Measurements from ENCODE around the gene NCOA1.
"Not testable (repeated sequence)": the region's sequence is repeated elsewhere in the genome, so short reads cannot be mapped to it uniquely, and the experiment has no call there.

Gene NCOA1

DNA sequence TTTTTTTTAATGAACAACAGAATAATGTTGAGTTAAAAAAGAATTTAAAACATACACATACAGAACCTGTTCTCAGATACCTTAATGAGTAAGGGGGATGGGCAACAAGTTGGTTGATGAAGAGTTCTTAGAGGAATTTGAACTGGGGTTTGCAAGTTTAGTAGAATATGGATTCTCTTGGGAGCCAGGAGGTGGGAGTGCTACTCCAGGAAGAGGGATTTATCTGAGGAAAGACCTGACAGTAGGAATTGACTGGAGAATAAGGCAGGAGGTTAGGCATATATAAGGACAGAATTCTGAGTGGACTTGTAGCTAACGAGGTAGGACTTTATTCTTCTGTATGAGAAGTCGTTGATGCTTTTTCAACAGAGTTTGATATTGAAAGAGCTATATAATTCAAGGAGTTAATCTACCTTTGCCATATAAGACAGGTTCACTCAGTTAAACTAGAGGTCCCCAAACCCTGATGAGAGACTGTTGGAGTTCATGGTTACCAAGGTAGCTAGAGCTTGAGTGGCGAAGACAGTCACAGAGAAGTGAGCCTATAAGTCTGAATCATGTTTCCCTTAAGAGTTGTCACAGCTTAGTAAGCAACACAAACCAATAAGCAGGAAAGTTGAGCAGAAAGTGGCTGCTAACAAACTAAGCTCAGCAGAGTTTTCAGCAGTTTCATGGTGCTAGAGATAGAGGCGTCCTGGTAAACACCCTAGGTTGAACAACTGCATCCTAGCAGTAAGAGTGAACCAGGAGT is 88.2 kb downstream of the NCOA1 start:
- DNase-seq (ENCODE audit: low read depth): no peak

DNA sequence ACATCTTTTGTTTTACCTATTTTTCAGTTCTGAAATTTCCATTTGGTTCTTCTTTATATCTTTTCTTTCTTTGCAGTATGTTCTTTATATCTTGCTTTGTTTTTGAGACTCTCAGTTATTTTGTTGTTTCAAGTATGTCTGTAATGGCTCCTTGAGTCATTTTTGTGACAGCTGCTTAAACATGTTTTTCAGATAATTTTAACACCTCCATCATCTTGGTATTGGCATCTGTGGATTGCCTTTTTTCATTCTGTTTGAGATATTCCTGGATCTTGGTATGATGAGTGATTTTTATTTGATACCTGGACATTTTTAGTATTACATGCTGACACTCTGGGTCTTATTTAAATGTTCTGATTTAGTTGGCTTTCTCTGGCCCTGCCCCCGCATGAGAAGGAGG is 89.5 kb downstream of the NCOA1 start:
- no peak for DNase-seq (ENCODE audit: low read depth)

DNA sequence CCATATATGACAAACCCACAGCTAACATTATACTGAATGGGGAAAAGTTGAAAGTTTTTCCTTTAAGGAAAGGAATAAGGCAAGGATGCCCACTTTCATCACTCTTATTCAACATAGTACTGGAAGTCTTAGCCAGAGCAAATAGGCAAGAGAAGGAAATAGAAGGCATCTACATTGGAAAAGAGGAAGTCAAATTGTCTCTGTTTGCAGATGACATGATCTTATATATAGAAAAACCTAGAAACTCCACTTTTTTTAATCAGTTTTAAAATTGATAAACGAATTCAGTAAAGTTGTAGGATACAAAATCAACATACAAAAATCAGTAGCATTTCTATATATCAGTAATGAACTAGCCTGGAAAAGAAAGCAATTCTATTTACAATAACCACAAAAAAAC is 90.9 kb downstream of the NCOA1 start:
- not testable (repeated sequence) for DNase-seq (ENCODE audit: low read depth)

DNA sequence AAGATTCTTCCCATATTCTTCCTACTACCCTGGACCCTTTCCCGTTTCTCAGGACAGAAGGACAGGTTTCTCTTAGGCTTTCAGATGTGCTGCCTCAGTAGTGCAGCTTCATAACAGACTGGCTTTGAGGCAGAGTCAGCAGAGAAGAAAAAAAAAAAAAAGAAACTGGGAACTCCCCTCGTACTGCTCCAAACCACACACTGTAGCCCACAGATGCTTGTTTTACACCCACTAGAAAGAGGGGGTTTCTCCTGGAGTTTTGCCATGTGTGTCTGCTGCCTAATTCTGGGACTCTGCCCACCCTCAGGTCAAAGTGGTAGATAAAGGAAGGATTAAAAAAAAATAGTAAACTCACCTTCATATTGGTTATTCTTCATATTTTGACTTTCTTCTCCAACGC is 95.9 kb downstream of the NCOA1 start:
- DNase-seq (ENCODE audit: low read depth): no peak

DNA sequence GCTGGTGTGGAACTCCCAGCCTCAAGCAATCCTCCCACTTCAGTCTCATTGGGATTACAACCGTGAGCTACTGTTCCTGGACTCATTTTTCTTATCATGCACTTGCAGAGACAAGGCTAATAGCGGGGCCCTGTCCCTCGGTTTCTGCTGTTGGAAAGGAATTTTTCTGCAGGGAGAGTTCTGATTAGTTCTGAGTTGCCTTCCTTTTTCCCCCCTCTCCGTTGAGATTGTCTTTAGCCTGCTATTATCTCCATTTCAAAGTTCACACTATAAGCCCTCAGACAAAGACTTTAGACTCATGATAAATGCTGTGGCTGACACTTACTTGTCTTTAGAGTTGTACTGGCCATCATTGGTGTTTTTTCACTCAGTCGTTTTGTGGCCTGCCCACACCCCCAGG is 97.2 kb downstream of the NCOA1 start:
- DNase-seq (ENCODE audit: low read depth): no peak

DNA sequence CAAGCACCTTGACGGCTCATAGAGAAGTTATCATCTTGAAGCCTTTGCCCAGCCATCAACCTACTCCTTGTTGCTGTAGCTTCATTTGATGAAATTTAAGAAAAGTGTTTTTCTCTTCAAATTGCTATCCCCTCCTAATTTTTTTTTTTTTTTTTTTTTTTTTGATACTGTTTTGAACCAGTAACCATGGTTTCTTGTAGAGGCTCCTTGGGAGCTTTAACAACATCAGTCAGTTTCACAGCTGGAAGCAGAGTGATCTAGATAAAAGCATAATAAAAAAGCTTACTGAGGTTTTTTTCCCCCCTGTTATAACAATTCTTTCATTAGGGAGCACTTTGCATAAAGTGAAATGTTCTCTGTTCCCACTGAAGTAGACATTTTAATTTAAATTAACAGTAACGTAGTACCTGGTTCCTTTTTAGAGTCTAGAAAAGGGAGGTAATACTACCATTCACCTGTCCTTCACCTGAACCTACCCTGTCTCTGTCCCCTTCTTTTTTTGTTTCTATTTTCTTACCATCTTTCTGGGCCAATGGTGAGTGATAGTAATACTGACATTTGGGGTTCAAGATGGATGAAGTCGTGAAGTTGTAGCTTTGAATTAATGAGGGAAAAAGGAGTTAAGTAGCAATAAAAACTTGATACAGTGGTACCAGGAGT is 101.5 kb downstream of the NCOA1 start:
- DNase-seq (ENCODE audit: low read depth): no peak

DNA sequence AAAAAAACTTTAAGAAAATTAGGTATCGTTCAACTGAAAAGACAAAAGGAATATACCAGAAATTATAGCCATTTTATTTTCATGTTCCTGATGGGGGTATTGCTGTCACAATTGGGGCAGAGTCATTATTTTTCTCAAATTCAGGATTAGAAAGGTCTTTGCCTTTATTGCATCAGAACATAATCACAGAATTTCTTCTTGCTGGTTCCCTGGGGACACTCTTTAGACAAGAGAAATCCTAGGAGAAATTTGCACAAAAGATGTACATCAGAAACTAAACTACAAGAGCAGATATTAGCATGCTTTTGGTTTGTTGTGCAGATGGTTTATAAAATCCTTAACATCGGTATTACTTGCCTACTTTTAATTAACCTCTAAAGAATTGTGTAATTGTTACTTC is 103.2 kb downstream of the NCOA1 start:
- no peak for DNase-seq (ENCODE audit: low read depth)

DNA sequence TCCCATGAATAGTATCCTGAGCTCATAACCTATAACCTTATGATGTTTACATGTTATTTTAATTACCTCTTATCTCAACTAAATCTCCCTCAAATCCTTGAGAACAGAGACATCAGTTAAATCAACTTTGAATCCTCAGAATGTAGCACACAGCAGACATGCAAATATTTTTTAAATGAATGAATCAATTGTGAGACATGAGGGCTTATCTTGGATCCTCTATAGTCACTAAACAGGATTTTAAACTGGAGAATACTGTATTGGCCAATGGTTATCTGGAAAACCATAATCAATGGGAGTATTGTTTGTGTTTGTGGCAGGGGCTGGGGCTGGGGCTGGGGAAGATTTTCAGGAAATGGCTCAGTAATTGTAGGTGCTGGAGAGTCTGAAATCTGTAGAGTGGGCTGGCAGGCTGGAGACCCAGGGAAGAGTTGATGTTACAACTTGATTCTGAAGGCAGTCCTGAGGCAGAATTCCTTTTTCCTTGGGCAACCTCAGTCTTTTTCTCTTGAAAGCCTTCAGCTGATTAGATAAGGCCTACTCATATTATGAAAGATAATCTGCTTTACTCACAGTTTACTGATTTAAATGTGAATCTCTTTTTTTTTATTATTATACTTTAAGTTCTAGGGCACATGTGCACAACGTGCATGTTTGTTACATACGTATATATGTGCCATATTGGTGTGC is 106.3 kb downstream of the NCOA1 start:
- no peak for DNase-seq (ENCODE audit: low read depth)

DNA sequence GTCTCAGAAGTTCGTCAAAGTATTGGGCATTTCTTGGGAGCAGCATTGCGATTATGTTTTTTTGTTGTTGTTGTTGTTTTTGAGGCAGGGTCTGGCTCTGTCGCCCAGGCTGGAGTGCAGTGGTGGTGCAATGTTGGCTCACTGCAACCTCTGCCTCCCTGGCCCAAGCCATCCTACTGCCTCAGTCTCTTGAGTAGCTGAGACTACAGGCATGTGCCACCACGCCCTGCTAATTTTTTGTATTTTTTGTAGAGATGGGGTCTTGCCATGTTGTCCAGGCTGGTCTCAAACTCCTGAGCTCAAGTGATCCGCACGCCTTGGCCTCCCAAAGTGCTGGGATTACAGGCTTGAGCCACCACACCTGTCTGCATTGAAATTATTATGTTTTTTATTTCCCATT is 109.1 kb downstream of the NCOA1 start:
- not testable (repeated sequence) for DNase-seq (ENCODE audit: low read depth)

DNA sequence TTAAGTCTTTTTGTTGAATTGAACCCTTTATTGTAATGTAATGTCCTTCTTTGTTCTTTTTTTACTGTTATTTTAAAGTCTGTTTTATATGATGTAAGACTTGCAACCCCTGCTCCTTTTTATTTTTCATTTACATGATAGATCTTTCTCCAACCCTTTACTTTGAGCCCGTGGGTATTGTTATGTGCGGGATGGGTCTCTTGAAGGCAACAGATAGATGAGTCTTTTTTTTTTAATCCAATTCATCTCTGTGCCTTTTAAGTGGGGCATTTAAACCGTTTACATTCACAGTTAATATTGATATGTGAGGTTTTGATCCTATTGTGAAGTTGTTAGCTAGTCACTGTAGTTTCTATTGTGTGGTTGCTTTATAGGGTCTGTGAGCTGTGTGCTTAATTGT is 120.6 kb downstream of the NCOA1 start:
- DNase-seq (ENCODE audit: low read depth): no peak

DNA sequence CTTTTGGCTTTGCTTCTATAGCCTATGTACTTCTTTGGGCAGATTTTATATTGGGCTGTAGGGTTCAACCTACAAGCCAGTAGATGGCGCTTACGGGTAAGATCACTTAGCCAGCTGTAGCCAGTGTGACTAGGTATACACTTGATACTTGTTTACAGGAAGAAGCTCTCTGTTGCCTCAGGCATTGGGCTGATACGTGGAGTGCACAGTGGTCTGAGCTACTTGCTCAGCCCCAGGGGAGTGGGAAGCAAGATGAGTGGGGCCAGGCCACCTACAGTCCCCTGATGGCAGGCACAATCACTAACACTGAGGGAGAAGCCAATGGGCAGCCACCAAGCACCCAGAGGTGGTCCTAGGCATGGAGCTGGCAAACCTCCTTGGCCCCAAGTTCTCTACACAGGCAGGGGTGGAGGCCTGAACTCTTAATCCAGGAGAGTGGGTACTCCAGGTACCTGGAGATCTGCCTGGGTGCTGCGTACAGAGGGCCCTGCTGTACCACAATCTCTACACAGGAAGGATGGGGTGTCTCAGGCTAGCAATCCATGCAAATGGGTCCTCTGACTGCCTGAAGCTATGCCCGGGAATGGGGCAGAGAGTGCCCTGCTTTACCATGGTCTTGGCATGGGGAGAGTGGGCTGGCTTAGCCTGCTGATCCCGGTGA is 122.2 kb downstream of the NCOA1 start:
- DNase-seq (ENCODE audit: low read depth): no peak

DNA sequence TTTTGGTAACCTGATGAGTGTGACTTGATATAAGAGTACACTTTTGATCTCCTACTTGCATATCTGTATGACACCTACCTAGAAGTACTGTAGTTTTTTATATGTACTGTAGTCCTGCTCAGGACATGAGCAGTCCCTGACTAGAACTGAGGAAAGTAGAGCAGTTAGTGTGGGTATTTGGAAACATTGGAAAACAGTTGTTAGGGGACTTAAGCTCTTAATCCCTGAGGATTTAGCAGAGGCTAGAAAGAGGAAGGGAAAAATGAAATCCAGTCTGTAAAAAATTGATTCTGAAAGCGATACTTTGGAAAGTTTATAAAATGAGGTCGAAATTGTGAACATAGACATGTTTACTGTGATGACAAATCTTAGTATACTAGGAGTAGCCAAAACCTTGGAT is 125.6 kb downstream of the NCOA1 start:
- no peak for DNase-seq (ENCODE audit: low read depth)

DNA sequence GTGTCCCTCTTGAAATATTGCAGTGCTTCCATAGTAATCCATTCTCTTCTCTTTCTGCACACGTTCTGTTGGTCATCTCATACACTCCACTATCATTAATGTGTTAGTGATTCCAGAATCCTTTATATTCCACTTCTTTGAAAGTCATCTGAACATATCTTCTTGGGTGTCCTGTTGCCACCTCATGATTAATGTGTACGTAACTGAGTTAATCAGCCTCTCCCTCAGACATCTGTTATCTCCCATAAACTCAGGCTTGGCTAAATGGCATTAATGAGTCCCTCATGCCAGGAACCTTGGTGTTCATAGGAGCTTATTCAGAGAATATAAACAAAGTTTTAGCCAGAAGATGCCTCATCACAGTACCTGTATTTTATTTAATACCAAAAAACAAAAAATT is 126.4 kb downstream of the NCOA1 start:
- DNase-seq (ENCODE audit: low read depth): no peak

DNA sequence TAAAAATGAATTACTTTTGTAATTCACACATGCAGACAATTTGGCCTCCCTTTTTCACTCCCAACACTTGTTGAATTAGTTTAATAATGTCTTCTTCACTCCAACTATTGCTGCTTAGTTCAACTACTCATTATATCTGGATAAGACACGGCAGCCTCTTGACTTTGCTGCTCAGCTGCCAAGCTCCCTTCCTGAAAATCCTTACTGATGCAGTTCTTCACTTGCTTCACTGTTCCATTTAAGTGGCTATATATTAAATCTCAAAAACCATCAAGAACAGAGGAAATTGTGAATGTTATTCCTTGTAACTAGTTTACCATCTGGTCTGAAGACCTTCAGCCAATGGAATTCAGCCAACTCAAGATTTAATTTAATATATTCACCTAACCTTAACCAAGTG is 127.1 kb downstream of the NCOA1 start:
- no peak for DNase-seq (ENCODE audit: low read depth)

DNA sequence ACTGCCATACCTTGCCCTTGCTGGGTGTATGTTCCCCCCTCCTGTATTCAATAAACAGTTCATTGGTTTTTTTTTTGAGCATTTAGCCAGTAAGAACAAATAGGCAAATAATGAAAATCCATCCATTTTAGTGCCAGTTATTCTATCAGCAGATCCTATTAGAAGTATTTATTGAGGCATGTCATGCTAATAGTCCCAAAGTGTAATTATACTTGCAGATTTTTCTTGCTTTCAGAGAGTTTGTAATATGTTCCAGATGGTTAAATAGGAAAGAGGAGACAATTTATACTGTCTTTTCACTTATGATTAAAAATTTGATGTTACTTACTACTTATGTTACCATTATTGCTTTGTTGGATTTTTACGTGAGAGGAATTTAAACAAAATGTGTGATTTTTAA is 127.6 kb downstream of the NCOA1 start:
- DNase-seq (ENCODE audit: low read depth): no peak

DNA sequence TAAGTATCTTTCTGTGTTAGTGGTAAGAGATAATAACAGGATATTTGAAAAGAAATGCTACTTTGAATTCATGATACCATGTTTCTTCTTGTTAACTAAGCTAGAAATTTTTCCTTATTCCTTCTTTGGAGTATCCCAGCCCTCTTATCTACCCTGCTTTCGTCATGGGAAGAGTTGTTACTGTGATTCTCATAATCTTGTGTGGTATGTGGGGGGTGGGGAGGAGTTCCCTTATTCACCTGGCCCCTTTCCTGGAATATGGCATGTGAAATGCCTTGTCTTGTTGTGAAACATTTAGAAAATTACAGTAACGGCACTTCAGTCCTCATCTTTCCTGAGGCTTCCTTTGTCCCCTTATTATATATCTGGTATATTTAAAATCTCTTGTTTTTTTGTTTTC is 129.9 kb downstream of the NCOA1 start:
- no peak for DNase-seq (ENCODE audit: low read depth)

DNA sequence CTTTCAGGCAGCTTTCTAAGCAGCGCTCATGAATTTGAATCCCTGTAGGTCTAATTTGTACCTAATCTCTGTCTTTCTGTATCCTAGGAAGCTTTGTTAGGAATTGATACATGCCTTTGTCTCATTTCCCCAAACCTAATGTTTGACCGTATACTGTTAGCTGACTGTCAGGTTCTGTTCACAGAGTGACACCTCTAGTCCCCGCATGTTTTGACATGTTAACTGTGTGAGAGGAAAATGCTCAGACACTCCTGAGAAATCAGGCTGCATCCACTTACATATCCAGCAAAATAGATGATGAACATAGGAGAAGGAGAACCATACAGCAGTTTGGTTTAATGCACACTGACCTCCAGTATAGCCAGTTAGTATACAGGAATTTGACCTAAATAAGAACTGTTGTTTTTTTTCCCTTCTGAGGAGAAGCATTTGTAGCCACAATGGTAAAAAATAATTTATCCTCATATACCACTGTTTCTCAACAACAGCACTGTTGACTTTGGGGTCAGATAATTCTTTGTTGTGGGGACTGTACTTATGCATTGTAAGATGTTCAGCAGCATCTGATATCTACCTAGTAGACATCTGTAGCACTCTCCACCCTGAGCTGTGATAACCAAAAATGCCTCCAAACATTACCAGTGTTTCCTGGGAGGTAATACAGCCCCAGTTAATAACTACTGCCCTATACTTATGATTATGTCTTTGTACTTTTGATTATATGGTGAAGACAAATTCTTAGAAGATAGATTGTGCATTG is 130.9 kb downstream of the NCOA1 start:
- DNase-seq (ENCODE audit: low read depth): no peak

DNA sequence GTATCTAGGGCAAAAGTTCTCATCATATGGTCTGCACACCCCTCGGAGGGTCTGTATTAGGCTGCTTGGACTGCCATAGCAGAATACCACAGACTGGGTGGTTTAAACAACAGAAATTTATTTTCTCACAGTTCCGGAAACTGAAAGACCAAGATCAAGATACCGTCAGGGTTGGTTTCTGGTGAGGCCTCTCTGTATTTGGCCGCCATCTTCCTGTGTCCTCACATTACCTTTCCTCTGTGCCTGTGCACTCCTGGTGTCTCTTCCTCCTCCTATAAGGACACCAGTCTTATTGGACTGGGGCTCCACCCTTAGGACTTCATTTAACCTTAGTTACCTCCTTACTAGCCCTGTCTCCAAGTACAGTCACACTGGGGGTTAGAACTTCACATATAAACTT is 132.5 kb downstream of the NCOA1 start:
- DNase-seq (ENCODE audit: low read depth): no peak

DNA sequence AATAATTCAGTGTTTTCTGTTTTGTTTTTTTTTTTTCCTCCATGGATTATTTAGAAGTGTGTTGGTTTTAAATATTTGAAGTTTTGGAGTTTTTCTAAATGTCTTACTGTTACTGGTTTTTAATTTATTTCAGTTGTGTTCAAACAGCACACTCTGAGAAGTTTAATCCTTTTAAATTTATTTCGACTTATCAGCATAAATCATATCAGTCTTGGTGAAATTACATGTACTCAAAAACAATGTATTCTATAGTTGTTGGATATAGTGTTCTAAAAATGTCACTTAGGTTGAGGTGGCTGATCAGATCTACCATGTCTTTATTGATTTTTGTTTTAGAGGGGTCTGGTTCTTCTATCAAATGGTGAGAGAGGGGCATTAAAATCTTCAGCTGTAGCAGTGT is 134.7 kb downstream of the NCOA1 start:
- no peak for DNase-seq (ENCODE audit: low read depth)

DNA sequence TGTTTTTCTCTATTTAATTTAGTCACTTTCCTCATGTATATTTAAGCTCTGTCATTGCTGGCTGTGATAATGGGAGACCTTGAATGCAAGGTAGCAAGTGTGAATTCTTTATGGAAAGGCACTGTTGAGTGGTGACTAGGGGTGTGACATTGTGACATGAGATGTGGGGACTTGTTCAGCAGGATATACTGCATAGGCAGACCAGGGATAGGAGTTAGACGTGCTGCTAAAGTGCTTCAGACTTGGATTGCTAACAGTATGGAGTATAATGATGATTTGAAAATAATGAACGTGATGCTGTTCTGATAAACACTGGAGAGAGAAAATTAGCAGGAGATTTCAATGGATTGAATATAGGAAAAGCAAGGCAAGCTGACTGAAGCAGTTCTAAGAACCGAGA is 135.1 kb downstream of the NCOA1 start:
- no peak for DNase-seq (ENCODE audit: low read depth)

DNA sequence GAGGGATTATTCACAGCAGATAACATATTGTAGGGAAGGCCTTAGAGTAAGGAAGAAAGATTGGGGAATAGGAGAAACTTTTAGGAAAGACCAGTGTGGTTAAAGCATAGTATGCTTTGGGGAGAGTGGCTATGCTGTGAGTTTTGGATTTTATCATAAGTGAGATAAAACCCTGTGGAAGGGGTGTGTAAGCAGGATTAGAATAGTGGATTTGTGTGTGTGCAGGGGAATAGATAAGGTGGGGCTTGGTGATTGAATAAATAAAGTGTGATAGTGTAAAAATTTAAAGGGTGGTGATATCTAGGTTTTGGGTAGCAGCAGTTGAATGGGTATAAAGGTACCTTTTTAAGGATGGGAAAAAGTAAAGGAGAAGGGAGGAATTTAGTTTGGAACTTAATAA is 137.7 kb downstream of the NCOA1 start:
- DNase-seq (ENCODE audit: low read depth): no peak

DNA sequence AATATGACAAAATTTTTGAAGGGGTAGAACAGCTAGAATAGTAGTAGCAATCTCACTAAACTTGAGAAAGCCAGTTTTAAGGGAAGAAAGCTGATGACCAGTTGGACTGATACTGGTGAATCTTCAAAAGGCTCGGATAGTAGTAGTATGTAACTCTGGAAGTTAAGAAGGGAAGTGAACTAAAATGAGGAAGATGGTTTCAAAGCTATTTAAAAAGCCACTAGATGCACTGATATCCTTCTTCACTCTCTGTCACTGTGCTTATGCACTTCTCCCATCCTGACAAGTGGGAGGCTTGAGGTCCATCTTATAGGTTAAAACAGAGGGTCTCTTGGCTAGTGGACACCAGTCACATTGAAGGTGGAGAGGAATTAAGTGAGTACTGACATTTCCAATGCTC is 141.1 kb downstream of the NCOA1 start:
- DNase-seq (ENCODE audit: low read depth): no peak
